Hepatocyte (in vitro differentiated cells): Measurements from ENCODE around the gene RNLS. TPM values are rescaled to one million over a fixed set of nuclear protein-coding genes. Genes with fewer than 3 reads are reported as not detected.

ENCODE experiments used
- DNase-seq: peaks from one replicate; pipeline ENCODE4 v3.0.0-alpha.2; 2016; ENCODE audit warnings: low spot score
- H2AFZ ChIP-seq: fragments of 200-600 bp; sonication (generic); 2 replicates; pipeline ENCODE4 v1.6.0; 2016; ENCODE audit warnings: antibody characterized with exemption, mild to moderate bottlenecking
- H3K27ac ChIP-seq: fragments of 200-600 bp; sonication (generic); 2 replicates; pipeline ENCODE4 v1.5.1; 2016; ENCODE audit warnings: mild to moderate bottlenecking
- H3K27me3 ChIP-seq: fragments of 200-600 bp; sonication (generic); 2 replicates; pipeline ENCODE4 v1.6.1; 2016
- H3K36me3 ChIP-seq: fragments of 200-600 bp; sonication (generic); replicated peaks from 2 replicates; pipeline ENCODE4 v1.5.1; 2016; ENCODE audit warnings: low read depth; ENCODE audit not compliant: insufficient read depth
- H3K4me1 ChIP-seq: fragments of 200-600 bp; sonication (generic); 2 replicates; pipeline ENCODE4 v1.5.1; 2016; ENCODE audit warnings: mild to moderate bottlenecking, moderate library complexity; ENCODE audit not compliant: insufficient read depth
- H3K4me2 ChIP-seq: fragments of 200-600 bp; sonication (generic); 2 replicates; pipeline ENCODE4 v1.6.0; 2016
- H3K4me3 ChIP-seq: fragments of 200-600 bp; sonication (generic); 2 replicates; pipeline ENCODE4 v1.5.1; 2016; ENCODE audit warnings: mild to moderate bottlenecking
- H3K79me2 ChIP-seq: fragments of 200-600 bp; sonication (generic); 2 replicates; pipeline ENCODE4 v1.6.0; 2017; ENCODE audit warnings: mild to moderate bottlenecking
- H3K9me2 ChIP-seq: fragments of 200-600 bp; sonication (generic); replicated peaks from 2 replicates; pipeline ENCODE4 v1.6.0; 2017; ENCODE audit warnings: mild to moderate bottlenecking; ENCODE audit not compliant: insufficient read depth
- H3K9me3 ChIP-seq: fragments of 200-600 bp; sonication (generic); 2 replicates; pipeline ENCODE4 v1.5.1; 2016; ENCODE audit warnings: low read depth, mild to moderate bottlenecking
- H4K20me1 ChIP-seq: fragments of 200-600 bp; sonication (generic); 2 replicates; pipeline ENCODE4 v1.6.0; 2016; ENCODE audit warnings: mild to moderate bottlenecking; ENCODE audit not compliant: insufficient read depth, poor library complexity, severe bottlenecking
- EZH2 ChIP-seq: fragments of 200-600 bp; sonication (generic); IDR thresholded peaks from 2 replicates; pipeline ENCODE4 v1.6.1; 2016; ENCODE audit warnings: antibody characterized with exemption, mild to moderate bottlenecking, borderline replicate concordance
- EZH2phosphoT487 ChIP-seq: fragments of 200-600 bp; sonication (generic); IDR thresholded peaks from one replicate; pipeline ENCODE4 v1.6.1; 2018; ENCODE audit warnings: antibody characterized with exemption, mild to moderate bottlenecking, low read depth, moderate library complexity; ENCODE audit not compliant: unreplicated experiment, severe bottlenecking
- WGBS: methylation state at CpG from one replicate; pipeline ENCODE4 v1.1.6; 2016; ENCODE audit warnings: low lambda C conversion rate; ENCODE audit errors: missing lambda C conversion rate; 5-methylcytosine and 5-hydroxymethylcytosine counted together
- polyA plus RNA-seq: library from polyadenylated mRNA; unstranded; fragments of >200 nt; fragmentation: Nextera tagmentation; extraction: Ambion mirVana; gene quantifications from 2 replicates; pipeline ENCODE4 v1.2.1, GENCODE V29; 2016
- total RNA-seq: library from RNA; depleted of rRNA; stranded (reverse); fragments of >200 nt; gene quantifications from 2 replicates; pipeline ENCODE4 v1.2.3, GENCODE V29; 2014
- TF ChIP-seq, protein P1 (sequence below): fragments of 200-600 bp; sonication (generic); IDR thresholded peaks from 2 replicates; pipeline ENCODE4 v1.5.1; 2016; ENCODE audit warnings: antibody characterized with exemption, mild to moderate bottlenecking; ENCODE audit not compliant: poor library complexity

The RNLS gene
- total and polyA plus RNA-seq, 2 experiments from 2014 or later: 12.8 to 14.9 TPM

GRCh38 chr10:88291289-88292184 is 291.6 kb downstream of the RNLS start:
- Histone ChIP-seq H3K9me2 (no peaks in the 10 kb centered on the region), H3K9me3 (no peaks in the 10 kb centered on the region), H3K27me3 (no peaks in the 10 kb centered on the region), H3K4me1 (no peaks in the 10 kb centered on the region), H3K27ac (no peak overlapping the region), H2AFZ (no peak overlapping the region), H3K4me2 (no peak overlapping the region), H3K36me3 (no peaks in the 10 kb centered on the region), H4K20me1 (no peaks in the 10 kb centered on the region), H3K79me2 (no peaks in the 10 kb centered on the region), H3K4me3 (no peak overlapping the region)
- DNase-seq: no peak
- 90% methylated on average over 4 of the region's 4 CpGs for WGBS
- TF ChIP-seq EZH2: no peak
- TF ChIP-seq, protein P1, sequence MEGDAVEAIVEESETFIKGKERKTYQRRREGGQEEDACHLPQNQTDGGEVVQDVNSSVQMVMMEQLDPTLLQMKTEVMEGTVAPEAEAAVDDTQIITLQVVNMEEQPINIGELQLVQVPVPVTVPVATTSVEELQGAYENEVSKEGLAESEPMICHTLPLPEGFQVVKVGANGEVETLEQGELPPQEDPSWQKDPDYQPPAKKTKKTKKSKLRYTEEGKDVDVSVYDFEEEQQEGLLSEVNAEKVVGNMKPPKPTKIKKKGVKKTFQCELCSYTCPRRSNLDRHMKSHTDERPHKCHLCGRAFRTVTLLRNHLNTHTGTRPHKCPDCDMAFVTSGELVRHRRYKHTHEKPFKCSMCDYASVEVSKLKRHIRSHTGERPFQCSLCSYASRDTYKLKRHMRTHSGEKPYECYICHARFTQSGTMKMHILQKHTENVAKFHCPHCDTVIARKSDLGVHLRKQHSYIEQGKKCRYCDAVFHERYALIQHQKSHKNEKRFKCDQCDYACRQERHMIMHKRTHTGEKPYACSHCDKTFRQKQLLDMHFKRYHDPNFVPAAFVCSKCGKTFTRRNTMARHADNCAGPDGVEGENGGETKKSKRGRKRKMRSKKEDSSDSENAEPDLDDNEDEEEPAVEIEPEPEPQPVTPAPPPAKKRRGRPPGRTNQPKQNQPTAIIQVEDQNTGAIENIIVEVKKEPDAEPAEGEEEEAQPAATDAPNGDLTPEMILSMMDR: no peak
- no peak for TF ChIP-seq EZH2phosphoT487

GRCh38 chr10:88289342-88289741 is 293.8 kb downstream of the RNLS start:
- H3K27me3 ChIP-seq: no peaks in the 10 kb centered on the region
- no peak for TF ChIP-seq EZH2phosphoT487
- TF ChIP-seq EZH2: no peak
- TF ChIP-seq, protein P1: no peak

GRCh38 chr10:88288320-88289059 is 294.6 kb downstream of the RNLS start:
- Histone ChIP-seq H3K4me1 (no peaks in the 10 kb centered on the region), H2AFZ (no peak overlapping the region), H3K27me3 (no peaks in the 10 kb centered on the region), H3K36me3 (no peaks in the 10 kb centered on the region), H3K79me2 (no peaks in the 10 kb centered on the region), H3K9me3 (no peaks in the 10 kb centered on the region), H3K27ac (no peak overlapping the region), H3K9me2 (no peaks in the 10 kb centered on the region), H3K4me3 (no peak overlapping the region), H4K20me1 (no peaks in the 10 kb centered on the region), H3K4me2 (no peak overlapping the region)
- 88% methylated on average over 3 of the region's 3 CpGs for WGBS
- no peak for DNase-seq
- TF ChIP-seq EZH2 (no peak), EZH2phosphoT487 (no peak)
- TF ChIP-seq, protein P1: no peak

More at GRCh38 chr10:88289342-88289741, 293.8 kb downstream of the RNLS start:
- Histone ChIP-seq H3K79me2 (no peaks in the 10 kb centered on the region), H3K4me3 (no peak overlapping the region), H3K4me2 (no peak overlapping the region), H3K4me1 (no peaks in the 10 kb centered on the region), H3K27ac (no peak overlapping the region), H2AFZ (no peak overlapping the region), H3K9me2 (no peaks in the 10 kb centered on the region), H3K9me3 (no peaks in the 10 kb centered on the region), H3K36me3 (no peaks in the 10 kb centered on the region), H4K20me1 (no peaks in the 10 kb centered on the region)
- no peak for DNase-seq
